ENCODE data around the gene ITGB4.

ITGB4 gene

GRCh38 chr17:75739801-75740200, 18.5 kb downstream of the ITGB4 start:
- Histone ChIP-seq H3K79me2 (ENCODE audit: low read length) (no peaks in the 10 kb centered on the region), H4K20me1 (ENCODE audit: insufficient read depth, low read length) (no peaks in the 10 kb centered on the region), H3K9me3 (replicated peaks; ENCODE audit: insufficient read depth, low read length) (no peaks in the 10 kb centered on the region), H3F3A (ENCODE audit: insufficient read depth, low read length) (no peaks in the 10 kb centered on the region), H3K27me3 (replicated peaks; ENCODE audit: insufficient read depth, low read length) (no peaks in the 10 kb centered on the region), H3K27ac (ENCODE audit: low read length) (no peak overlapping the region), H3K4me1 (ENCODE audit: low read length) (peaks cover 1% of the 10 kb centered on the region; the same call in 1 of the 2 replicates), H3K36me3 (replicated peaks; ENCODE audit: insufficient read depth, low read length) (no peaks in the 10 kb centered on the region), H3K4me3 (ENCODE audit: low read length) (no peak overlapping the region), H3K9ac (ENCODE audit: low read length) (no peak overlapping the region), H3K9me2 (replicated peaks; ENCODE audit: insufficient read depth, low read length) (no peaks in the 10 kb centered on the region), H2AFZ (ENCODE audit: low read length) (no peak overlapping the region), H3K4me2 (ENCODE audit: low read depth, low read length) (no peak overlapping the region)
- TF ChIP-seq EZH2 (optimal IDR thresholded peaks at IDR 0.05; ENCODE audit: low read depth, low read length) = no peak
- no peak for TF ChIP-seq EZH2phosphoT487 (IDR thresholded peaks at IDR 0.05; ENCODE audit: low read length)
- TF ChIP-seq, protein P1, sequence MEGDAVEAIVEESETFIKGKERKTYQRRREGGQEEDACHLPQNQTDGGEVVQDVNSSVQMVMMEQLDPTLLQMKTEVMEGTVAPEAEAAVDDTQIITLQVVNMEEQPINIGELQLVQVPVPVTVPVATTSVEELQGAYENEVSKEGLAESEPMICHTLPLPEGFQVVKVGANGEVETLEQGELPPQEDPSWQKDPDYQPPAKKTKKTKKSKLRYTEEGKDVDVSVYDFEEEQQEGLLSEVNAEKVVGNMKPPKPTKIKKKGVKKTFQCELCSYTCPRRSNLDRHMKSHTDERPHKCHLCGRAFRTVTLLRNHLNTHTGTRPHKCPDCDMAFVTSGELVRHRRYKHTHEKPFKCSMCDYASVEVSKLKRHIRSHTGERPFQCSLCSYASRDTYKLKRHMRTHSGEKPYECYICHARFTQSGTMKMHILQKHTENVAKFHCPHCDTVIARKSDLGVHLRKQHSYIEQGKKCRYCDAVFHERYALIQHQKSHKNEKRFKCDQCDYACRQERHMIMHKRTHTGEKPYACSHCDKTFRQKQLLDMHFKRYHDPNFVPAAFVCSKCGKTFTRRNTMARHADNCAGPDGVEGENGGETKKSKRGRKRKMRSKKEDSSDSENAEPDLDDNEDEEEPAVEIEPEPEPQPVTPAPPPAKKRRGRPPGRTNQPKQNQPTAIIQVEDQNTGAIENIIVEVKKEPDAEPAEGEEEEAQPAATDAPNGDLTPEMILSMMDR (IDR thresholded peaks at IDR 0.05; ENCODE audit: low read length) = no peak
- DNase-seq = no peak

GRCh38 chr17:75740215-75740614, 19.0 kb downstream of the ITGB4 start:
- no peaks in the 10 kb centered on the region for H3K79me2 ChIP-seq (ENCODE audit: low read length)
- H3K9me3 ChIP-seq (replicated peaks; ENCODE audit: insufficient read depth, low read length) = no peaks in the 10 kb centered on the region
- no peak for TF ChIP-seq EZH2 (optimal IDR thresholded peaks at IDR 0.05; ENCODE audit: low read depth, low read length)
- no peak for TF ChIP-seq EZH2phosphoT487 (IDR thresholded peaks at IDR 0.05; ENCODE audit: low read length)
- TF ChIP-seq, protein P1 (IDR thresholded peaks at IDR 0.05; ENCODE audit: low read length) = no peak
- H3K4me3 ChIP-seq (ENCODE audit: low read length) = no peak overlapping the region
- no peaks in the 10 kb centered on the region for H3K9me2 ChIP-seq (replicated peaks; ENCODE audit: insufficient read depth, low read length)
- no peak for DNase-seq
- H2AFZ ChIP-seq (ENCODE audit: low read length) = no peak overlapping the region
- H3K27ac ChIP-seq (ENCODE audit: low read length) = no peak overlapping the region
- H3K36me3 ChIP-seq (replicated peaks; ENCODE audit: insufficient read depth, low read length) = no peaks in the 10 kb centered on the region
- H3K9ac ChIP-seq (ENCODE audit: low read length) = no peak overlapping the region
- H3K4me1 ChIP-seq (ENCODE audit: low read length) = no peaks in the 10 kb centered on the region
- no peak overlapping the region for H3K4me2 ChIP-seq (ENCODE audit: low read depth, low read length)
- no peaks in the 10 kb centered on the region for H4K20me1 ChIP-seq (ENCODE audit: insufficient read depth, low read length)
- no peaks in the 10 kb centered on the region for H3F3A ChIP-seq (ENCODE audit: insufficient read depth, low read length)
- H3K27me3 ChIP-seq (replicated peaks; ENCODE audit: insufficient read depth, low read length) = no peaks in the 10 kb centered on the region

DNA sequence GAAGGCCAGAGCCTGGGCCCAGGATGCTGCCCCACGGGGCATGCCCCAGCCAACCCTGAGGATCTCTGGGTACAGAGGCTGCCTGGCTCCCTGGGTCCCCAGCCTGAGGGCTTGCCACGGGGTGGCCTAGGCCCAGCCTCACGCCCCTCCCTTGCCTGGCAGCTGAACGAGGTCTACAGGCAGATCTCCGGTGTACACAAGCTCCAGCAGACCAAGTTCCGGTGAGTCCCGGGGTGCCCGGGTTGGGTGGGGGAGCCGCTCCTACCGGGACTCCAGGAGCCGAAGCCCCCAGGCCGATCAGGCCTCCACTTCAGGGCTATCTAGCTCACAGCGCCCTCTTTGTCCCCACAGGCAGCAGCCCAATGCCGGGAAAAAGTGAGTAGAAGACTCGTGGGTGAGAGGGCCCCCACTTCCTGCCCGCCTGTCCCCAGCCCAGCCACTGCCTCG, 19.4 kb downstream of the ITGB4 start:
- H3K4me3 ChIP-seq (ENCODE audit: low read length) = no peak overlapping the region
- no peaks in the 10 kb centered on the region for H3K9me2 ChIP-seq (replicated peaks; ENCODE audit: insufficient read depth, low read length)
- H3K9me3 ChIP-seq (replicated peaks; ENCODE audit: insufficient read depth, low read length) = no peaks in the 10 kb centered on the region
- H3K27ac ChIP-seq (ENCODE audit: low read length) = no peak overlapping the region
- no peak overlapping the region for H3K9ac ChIP-seq (ENCODE audit: low read length)
- H3K27me3 ChIP-seq (replicated peaks; ENCODE audit: insufficient read depth, low read length) = no peaks in the 10 kb centered on the region
- H3K4me1 ChIP-seq (ENCODE audit: low read length) = no peaks in the 10 kb centered on the region
- H3F3A ChIP-seq (ENCODE audit: insufficient read depth, low read length) = no peaks in the 10 kb centered on the region
- no peak overlapping the region for H3K4me2 ChIP-seq (ENCODE audit: low read depth, low read length)
- no peaks in the 10 kb centered on the region for H4K20me1 ChIP-seq (ENCODE audit: insufficient read depth, low read length)
- no peaks in the 10 kb centered on the region for H3K79me2 ChIP-seq (ENCODE audit: low read length)
- TF ChIP-seq EZH2 (optimal IDR thresholded peaks at IDR 0.05; ENCODE audit: low read depth, low read length) (no peak), EZH2phosphoT487 (IDR thresholded peaks at IDR 0.05; ENCODE audit: low read length) (no peak)
- TF ChIP-seq, protein P1 (IDR thresholded peaks at IDR 0.05; ENCODE audit: low read length) = no peak
- H2AFZ ChIP-seq (ENCODE audit: low read length) = no peak overlapping the region
- no peaks in the 10 kb centered on the region for H3K36me3 ChIP-seq (replicated peaks; ENCODE audit: insufficient read depth, low read length)
- no peak for DNase-seq
